OCI-LY7 (cell line): ENCODE results near the gene NFATC2IP. TPM values are rescaled to one million over a fixed set of nuclear protein-coding genes. Genes with fewer than 3 reads are reported as not detected.

Experiments
- BruUV-seq: library from RNA; stranded (reverse); fragments of 400-500 nt; replicated peaks from 2 replicates; lab custom pipeline; 2021; lab: Mats Ljungman, UMichigan
- CTCF ChIA-PET: fragments of 300-600 bp; sonication (Branson Sonifier 250); formaldehyde crosslinking; loops from one replicate; lab custom pipeline; 2022; ENCODE audit warnings: antibody characterized with exemption; ENCODE audit not compliant: unreplicated experiment; lab: Charles Lee
- POLR2A ChIA-PET: fragments of 300-600 bp; sonication (Branson Sonifier 250); formaldehyde crosslinking; loops from one replicate; lab custom pipeline; 2022; ENCODE audit warnings: antibody characterized with exemption; lab: Charles Lee
- DNase-seq: peaks from one replicate; pipeline ENCODE4 v3.0.0-alpha.2; 2015; ENCODE audit warnings: low spot score
- H2AFZ ChIP-seq: fragments of 200-600 bp; sonication (generic), shearing (Covaris generic); 2 replicates; pipeline ENCODE4 v1.6.1; 2014; ENCODE audit warnings: mild to moderate bottlenecking, antibody characterized with exemption, low read length, moderate library complexity
- H3K27ac ChIP-seq: fragments of 200-600 bp; sonication (generic); 2 replicates; pipeline ENCODE4 v1.5.1; 2014; ENCODE audit warnings: mixed run types, low read depth, mild to moderate bottlenecking, moderate library complexity, low read length, inconsistent platforms; ENCODE audit not compliant: poor library complexity, severe bottlenecking
- H3K36me3 ChIP-seq: fragments of 200-600 bp; sonication (generic); 2 replicates; pipeline ENCODE4 v1.6.1; 2014; ENCODE audit warnings: mild to moderate bottlenecking, antibody characterized with exemption, low read length, moderate library complexity, mixed read lengths; ENCODE audit not compliant: insufficient read depth
- H3K4me1 ChIP-seq: fragments of 200-600 bp; sonication (generic); 2 replicates; pipeline ENCODE4 v1.5.1; 2014; ENCODE audit warnings: mild to moderate bottlenecking, low read length; ENCODE audit not compliant: insufficient read depth, poor library complexity, severe bottlenecking
- H3K4me2 ChIP-seq: fragments of 200-600 bp; sonication (generic); 2 replicates; pipeline ENCODE4 v1.6.1; 2014; ENCODE audit warnings: mild to moderate bottlenecking, low read length
- H3K4me3 ChIP-seq: fragments of 200-600 bp; sonication (generic); 2 replicates; pipeline ENCODE4 v1.5.1; 2014; ENCODE audit warnings: mild to moderate bottlenecking, low read depth, low read length; ENCODE audit not compliant: poor library complexity, severe bottlenecking
- H3K79me2 ChIP-seq: fragments of 200-600 bp; sonication (generic); 2 replicates; pipeline ENCODE4 v1.6.1; 2016; ENCODE audit warnings: low read depth, mild to moderate bottlenecking, low read length, moderate library complexity, mixed read lengths; ENCODE audit not compliant: insufficient read depth
- H3K9me2 ChIP-seq: fragments of 200-600 bp; sonication (generic); 2 replicates; pipeline ENCODE4 v1.6.1; 2016; ENCODE audit warnings: mild to moderate bottlenecking, low read length, mixed read lengths; ENCODE audit not compliant: insufficient read depth
- H3K9me3 ChIP-seq: fragments of 200-600 bp; sonication (generic); 2 replicates; pipeline ENCODE4 v1.6.1; 2014; ENCODE audit warnings: mild to moderate bottlenecking, mixed run types, low read length, mixed read lengths
- H4K20me1 ChIP-seq: fragments of 200-600 bp; sonication (generic); 2 replicates; pipeline ENCODE4 v1.6.1; 2014; ENCODE audit warnings: mild to moderate bottlenecking, antibody characterized with exemption, low read length, moderate library complexity, mixed read lengths; ENCODE audit not compliant: insufficient read depth
- EZH2phosphoT487 ChIP-seq: fragments of 200-600 bp; sonication (generic); IDR thresholded peaks from 2 replicates; pipeline ENCODE4 v1.6.1; 2018; ENCODE audit warnings: low read depth, borderline replicate concordance, mild to moderate bottlenecking, mixed run types, antibody characterized with exemption, low read length, moderate library complexity, mixed read lengths
- intact Hi-C: fragments of 100-400 bp; cut with micrococcal nuclease; formaldehyde crosslinking; loops from one replicate; pipeline ENCODE4 v1.10.0; 2022; ENCODE audit not compliant: unreplicated experiment
- total RNA-seq, 2 experiments: library from RNA; depleted of rRNA in 1 of 2; stranded (reverse); fragments of >200 nt in 1 of 2; shearing (Covaris generic) in 1 of 2; gene quantifications; 2 replicates each; pipeline ENCODE4 v1.2.3, GENCODE V29; 2014 to 2022
- TF ChIP-seq, protein P1 (sequence below): fragments of 200-600 bp; sonication (generic); conservative IDR thresholded peaks from 2 replicates; pipeline ENCODE4 v1.5.1; 2014; ENCODE audit warnings: mild to moderate bottlenecking, antibody characterized with exemption, low read length, moderate library complexity, mixed read lengths

NFATC2IP gene
- total RNA-seq, 2 experiments from 2014 or later, result 73.0 to 114 TPM

GRCh38 chr16:28918698-28919097 is 32.0 kb upstream of the NFATC2IP start:
- CTCF ChIA-PET, result no interaction called here
- Histone ChIP-seq H3K27ac (no peak overlapping the region), H3K9me3 (peaks cover 6% of the 10 kb centered on the region; the same call in 1 of the 2 replicates), H3K4me3 (no peak overlapping the region), H3K9me2 (no peaks in the 10 kb centered on the region), H4K20me1 (no peaks in the 10 kb centered on the region), H3K4me2 (no peak overlapping the region), H3K4me1 (peaks cover 26% of the 10 kb centered on the region), H3K79me2 (peaks cover 29% of the 10 kb centered on the region; the same call in 1 of the 2 replicates), H2AFZ (no peak overlapping the region), H3K36me3 (peaks cover 92% of the 10 kb centered on the region)
- TF ChIP-seq EZH2phosphoT487, result no peak
- TF ChIP-seq, protein P1, sequence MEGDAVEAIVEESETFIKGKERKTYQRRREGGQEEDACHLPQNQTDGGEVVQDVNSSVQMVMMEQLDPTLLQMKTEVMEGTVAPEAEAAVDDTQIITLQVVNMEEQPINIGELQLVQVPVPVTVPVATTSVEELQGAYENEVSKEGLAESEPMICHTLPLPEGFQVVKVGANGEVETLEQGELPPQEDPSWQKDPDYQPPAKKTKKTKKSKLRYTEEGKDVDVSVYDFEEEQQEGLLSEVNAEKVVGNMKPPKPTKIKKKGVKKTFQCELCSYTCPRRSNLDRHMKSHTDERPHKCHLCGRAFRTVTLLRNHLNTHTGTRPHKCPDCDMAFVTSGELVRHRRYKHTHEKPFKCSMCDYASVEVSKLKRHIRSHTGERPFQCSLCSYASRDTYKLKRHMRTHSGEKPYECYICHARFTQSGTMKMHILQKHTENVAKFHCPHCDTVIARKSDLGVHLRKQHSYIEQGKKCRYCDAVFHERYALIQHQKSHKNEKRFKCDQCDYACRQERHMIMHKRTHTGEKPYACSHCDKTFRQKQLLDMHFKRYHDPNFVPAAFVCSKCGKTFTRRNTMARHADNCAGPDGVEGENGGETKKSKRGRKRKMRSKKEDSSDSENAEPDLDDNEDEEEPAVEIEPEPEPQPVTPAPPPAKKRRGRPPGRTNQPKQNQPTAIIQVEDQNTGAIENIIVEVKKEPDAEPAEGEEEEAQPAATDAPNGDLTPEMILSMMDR, result no peak
- no peak for DNase-seq
- POLR2A ChIA-PET, result interaction anchor here (0.5 to 1.0 kb wide), 2 partner anchors 10 to 18 kb away, joined by 4 to 6 read pairs; no protein-coding TSS in a partner anchor
- intact Hi-C loops, result no loop called here
- BruUV-seq, result no TSS peak

GRCh38 chr16:28923231-28923587 is 27.5 kb upstream of the NFATC2IP start:
- Histone ChIP-seq H3K4me2 (peak overlapping the region; percentile 100), H3K9me3 (peaks cover 6% of the 10 kb centered on the region; the same call in 1 of the 2 replicates), H2AFZ (no peak overlapping the region), H3K4me1 (peaks cover 53% of the 10 kb centered on the region), H4K20me1 (no peaks in the 10 kb centered on the region), H3K27ac (peak overlapping the region; percentile 100), H3K4me3 (peak overlapping the region; percentile 77), H3K36me3 (peaks cover 47% of the 10 kb centered on the region), H3K9me2 (no peaks in the 10 kb centered on the region), H3K79me2 (peaks cover 29% of the 10 kb centered on the region; the same call in 1 of the 2 replicates)
- ChIA-PET CTCF (interaction anchor here (0.7 to 2.6 kb wide), 4 partner anchors 9 to 39 kb away, joined by 4 to 18 read pairs (median 12); no protein-coding TSS in a partner anchor), POLR2A (interaction anchor here (0.7 to 3.1 kb wide), 10 partner anchors 9 to 101 kb away, joined by 3 to 37 read pairs (median 6); partner anchors contain the start of genes ATXN2L, CD19 and SH2B1)
- peak; percentile 47 for DNase-seq
- intact Hi-C loops, result no loop called here
- BruUV-seq, result no TSS peak
- TF ChIP-seq, protein P1, result no peak
- TF ChIP-seq EZH2phosphoT487, result no peak
